Endodermal cell (in vitro differentiated cells): ENCODE data around the gene TMEM208. TPM values are rescaled to one million over a fixed set of nuclear protein-coding genes. Genes with fewer than 3 reads are reported as not detected.

ENCODE experiments used
- DNase-seq: peaks from one replicate; pipeline ENCODE4 v3.0.0-alpha.2; 2017
- H3K27ac ChIP-seq: 2 replicates; pipeline ENCODE4 v1.5.1; 2013; ENCODE audit warnings: mild to moderate bottlenecking, low read depth, low read length, moderate library complexity
- H3K27me3 ChIP-seq: 2 replicates; pipeline ENCODE4 v1.6.1; 2013; ENCODE audit warnings: mild to moderate bottlenecking, low read length, moderate library complexity; ENCODE audit not compliant: insufficient read depth, control insufficient read depth, poor library complexity, severe bottlenecking
- H3K36me3 ChIP-seq: 2 replicates; pipeline ENCODE4 v1.7.0; 2013; ENCODE audit warnings: mild to moderate bottlenecking, low read length, moderate library complexity; ENCODE audit not compliant: control insufficient read depth, insufficient read depth
- H3K4me1 ChIP-seq: one replicate; pipeline ENCODE4 v1.7.0; 2013; ENCODE audit warnings: low read length; ENCODE audit not compliant: control insufficient read depth, insufficient read depth
- H3K4me3 ChIP-seq: 2 replicates; pipeline ENCODE4 v1.5.1; 2013; ENCODE audit warnings: mild to moderate bottlenecking, low read length, moderate library complexity
- H3K9ac ChIP-seq: 2 replicates; pipeline ENCODE4 v1.6.1; 2013; ENCODE audit warnings: mild to moderate bottlenecking, low read length, moderate library complexity; ENCODE audit not compliant: poor library complexity, severe bottlenecking; ENCODE audit errors: extremely low read depth
- H3K9me3 ChIP-seq: 2 replicates; pipeline ENCODE4 v1.6.1; 2013; ENCODE audit warnings: mild to moderate bottlenecking, low read length, moderate library complexity; ENCODE audit not compliant: control insufficient read depth
- H3K27ac Mint-ChIP-seq: 2 replicates; pipeline ENCODE4 v1.8.0; 2020; ENCODE audit warnings: mixed read lengths
- H3K27me3 Mint-ChIP-seq: 2 replicates; pipeline ENCODE4 v1.8.0; 2021; ENCODE audit warnings: mild to moderate bottlenecking, mixed read lengths; ENCODE audit not compliant: insufficient read depth
- H3K36me3 Mint-ChIP-seq: 2 replicates; pipeline ENCODE4 v1.8.0; 2020; ENCODE audit warnings: low read depth, mixed read lengths
- H3K4me1 Mint-ChIP-seq: 2 replicates; pipeline ENCODE4 v1.8.0; 2020; ENCODE audit warnings: mixed read lengths
- H3K4me3 Mint-ChIP-seq: 2 replicates; pipeline ENCODE4 v1.8.0; 2020; ENCODE audit warnings: mild to moderate bottlenecking, moderate library complexity, mixed read lengths
- H3K9me3 Mint-ChIP-seq: 2 replicates; pipeline ENCODE4 v1.8.0; 2020; ENCODE audit warnings: mild to moderate bottlenecking, mixed read lengths
- WGBS, 2 experiments: methylation state at CpG; one replicate each; pipeline versions ENCODE4 v1.1.5 to v1.1.7; 2013; ENCODE audit warnings: missing lambda C conversion rate in 2 of 2, mixed read lengths in 1 of 2; ENCODE audit not compliant: insufficient coverage in 1 of 2, insufficient read length in 1 of 2; 5-methylcytosine and 5-hydroxymethylcytosine counted together
- total RNA-seq, 2 donors: library from RNA; stranded (reverse); fragmentation: NEBNext Ultra II Directional in 1 of 2; extraction: Animal tissue kit (Norgen Biotek cat#: 25700) in 1 of 2; gene quantifications; 2 replicates in 1 of 2; 3 replicates in 1 of 2; pipeline ENCODE4 v1.2.1, GENCODE V29; 2021
- TF ChIP-seq, protein P1 (sequence below): fragments of 200-600 bp; sonication (generic); conservative IDR thresholded peaks from 2 replicates; pipeline ENCODE4 v1.5.0; 2021; ENCODE audit warnings: antibody characterized with exemption, mild to moderate bottlenecking

Gene TMEM208
- total RNA-seq, 2 donors from 2014 or later: 43.1 to 46.4 TPM

DNA sequence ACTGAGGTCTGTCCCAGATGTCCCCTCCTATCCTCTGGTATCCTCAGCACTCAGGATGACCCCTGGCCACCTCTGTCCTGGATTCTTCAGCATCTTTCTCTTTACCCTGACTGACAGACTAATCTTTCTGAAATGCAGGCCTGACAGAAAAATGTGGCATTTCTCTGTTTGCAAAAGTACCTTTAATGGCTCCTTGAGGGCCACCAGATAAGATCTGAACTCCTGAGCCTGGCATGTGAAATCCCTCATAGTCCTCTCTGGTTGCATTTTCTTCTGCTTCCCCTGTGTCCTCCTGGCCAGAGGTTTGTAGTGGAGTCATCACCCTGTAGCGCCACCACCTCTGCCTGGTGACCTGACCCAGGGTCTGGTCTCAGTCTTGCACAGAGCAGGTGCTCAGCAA is 30.0 kb upstream of the TMEM208 start:
- H3K9ac ChIP-seq: no peak overlapping the region
- H3K36me3 Mint-ChIP-seq: peaks cover 49% of the 10 kb centered on the region
- 100% methylated on average over 1 of the region's 1 CpG; no CpG with 5 or more reads in 1 of the 2 experiments for WGBS, 2 experiments
- peaks cover 8% of the 10 kb centered on the region for H3K4me1 Mint-ChIP-seq
- TF ChIP-seq, protein P1, sequence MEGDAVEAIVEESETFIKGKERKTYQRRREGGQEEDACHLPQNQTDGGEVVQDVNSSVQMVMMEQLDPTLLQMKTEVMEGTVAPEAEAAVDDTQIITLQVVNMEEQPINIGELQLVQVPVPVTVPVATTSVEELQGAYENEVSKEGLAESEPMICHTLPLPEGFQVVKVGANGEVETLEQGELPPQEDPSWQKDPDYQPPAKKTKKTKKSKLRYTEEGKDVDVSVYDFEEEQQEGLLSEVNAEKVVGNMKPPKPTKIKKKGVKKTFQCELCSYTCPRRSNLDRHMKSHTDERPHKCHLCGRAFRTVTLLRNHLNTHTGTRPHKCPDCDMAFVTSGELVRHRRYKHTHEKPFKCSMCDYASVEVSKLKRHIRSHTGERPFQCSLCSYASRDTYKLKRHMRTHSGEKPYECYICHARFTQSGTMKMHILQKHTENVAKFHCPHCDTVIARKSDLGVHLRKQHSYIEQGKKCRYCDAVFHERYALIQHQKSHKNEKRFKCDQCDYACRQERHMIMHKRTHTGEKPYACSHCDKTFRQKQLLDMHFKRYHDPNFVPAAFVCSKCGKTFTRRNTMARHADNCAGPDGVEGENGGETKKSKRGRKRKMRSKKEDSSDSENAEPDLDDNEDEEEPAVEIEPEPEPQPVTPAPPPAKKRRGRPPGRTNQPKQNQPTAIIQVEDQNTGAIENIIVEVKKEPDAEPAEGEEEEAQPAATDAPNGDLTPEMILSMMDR: no peak
- H3K27ac ChIP-seq: no peak overlapping the region
- H3K9me3 ChIP-seq: no peaks in the 10 kb centered on the region
- no peaks in the 10 kb centered on the region for H3K27me3 Mint-ChIP-seq
- DNase-seq: no peak
- H3K9me3 Mint-ChIP-seq: no peaks in the 10 kb centered on the region
- no peak overlapping the region for H3K4me3 ChIP-seq
- H3K27ac Mint-ChIP-seq: no peak overlapping the region
- H3K36me3 ChIP-seq: peaks cover 69% of the 10 kb centered on the region
- H3K4me1 ChIP-seq: peaks cover 5% of the 10 kb centered on the region
- H3K27me3 ChIP-seq: no peaks in the 10 kb centered on the region
- H3K4me3 Mint-ChIP-seq: no peak overlapping the region

DNA sequence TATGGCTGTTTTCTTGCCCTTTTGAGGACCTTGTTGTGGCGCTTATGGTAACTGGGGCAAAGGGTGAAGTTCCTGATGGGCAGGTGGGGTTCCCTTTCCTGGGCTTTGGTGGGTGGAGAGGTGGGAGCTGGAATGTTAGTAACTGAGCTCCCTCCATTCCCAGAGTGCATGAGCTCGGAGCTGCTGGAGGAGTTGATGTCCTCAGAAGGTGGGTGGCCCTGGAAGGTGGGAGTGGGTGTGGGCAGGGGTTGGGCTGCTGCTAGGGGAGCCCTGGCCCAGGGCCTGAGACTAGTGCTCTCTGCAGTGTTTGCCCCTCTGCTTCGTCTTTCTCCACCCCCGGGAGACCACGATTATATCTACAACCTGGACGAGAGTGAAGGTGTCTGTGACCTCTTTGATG is 29.2 kb upstream of the TMEM208 start:
- Histone ChIP-seq H3K9me3 (no peaks in the 10 kb centered on the region), H3K27me3 (no peaks in the 10 kb centered on the region), H3K4me1 (peaks cover 5% of the 10 kb centered on the region), H3K4me3 (no peak overlapping the region), H3K36me3 (peaks cover 69% of the 10 kb centered on the region), H3K9ac (no peak overlapping the region), H3K27ac (no peak overlapping the region)
- H3K36me3 Mint-ChIP-seq: peaks cover 47% of the 10 kb centered on the region
- no peak overlapping the region for H3K27ac Mint-ChIP-seq
- no peak for DNase-seq
- no peak overlapping the region for H3K4me3 Mint-ChIP-seq
- peaks cover 5% of the 10 kb centered on the region for H3K4me1 Mint-ChIP-seq
- 95 to 96% methylated on average over 4 to 6 of the region's 6 CpGs for WGBS, 2 experiments
- no peaks in the 10 kb centered on the region for H3K27me3 Mint-ChIP-seq
- TF ChIP-seq, protein P1: no peak
- H3K9me3 Mint-ChIP-seq: no peaks in the 10 kb centered on the region

DNA sequence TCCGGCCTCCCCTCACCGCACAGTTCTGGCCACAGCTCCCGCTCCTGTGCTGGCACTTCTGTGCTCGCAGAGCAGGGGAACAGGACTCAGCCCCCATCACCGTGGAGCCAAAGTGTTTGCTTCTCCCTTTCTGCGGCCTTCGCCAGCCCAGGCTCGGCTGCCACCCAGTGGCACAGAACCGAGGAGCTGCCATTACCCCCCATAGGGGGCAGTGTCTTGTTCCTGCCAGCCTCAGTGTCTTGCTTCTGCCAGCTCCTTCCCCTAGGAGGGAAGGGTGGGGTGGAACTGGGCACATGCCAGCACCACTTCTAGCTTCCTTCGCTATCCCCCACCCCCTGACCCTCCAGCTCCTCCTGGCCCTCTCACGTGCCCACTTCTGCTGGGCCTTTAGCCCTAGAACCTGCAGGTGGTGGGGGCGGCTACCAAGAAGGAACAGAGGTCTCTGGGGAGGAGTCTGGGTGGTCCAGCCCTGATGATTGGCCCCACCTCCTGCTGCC is 28.6 kb upstream of the TMEM208 start:
- Mint-ChIP-seq H3K27ac (no peak overlapping the region), H3K4me3 (no peak overlapping the region), H3K27me3 (no peaks in the 10 kb centered on the region), H3K4me1 (peaks cover 2% of the 10 kb centered on the region), H3K36me3 (peaks cover 45% of the 10 kb centered on the region), H3K9me3 (no peaks in the 10 kb centered on the region)
- peak; percentile 84 for DNase-seq
- Histone ChIP-seq H3K36me3 (peaks cover 66% of the 10 kb centered on the region), H3K4me1 (peaks cover 2% of the 10 kb centered on the region), H3K9ac (no peak overlapping the region), H3K27ac (no peak overlapping the region), H3K27me3 (no peaks in the 10 kb centered on the region), H3K4me3 (no peak overlapping the region), H3K9me3 (no peaks in the 10 kb centered on the region)
- WGBS, 2 experiments: 92 to 96% methylated on average over 3 to 12 of the region's 12 CpGs
- TF ChIP-seq, protein P1: peak; percentile 79
